H1 (cell line): Measurements from ENCODE around the gene CMC1. TPM values are rescaled to one million over a fixed set of nuclear protein-coding genes. Genes with fewer than 3 reads are reported as not detected.

Experiments
- CTCF ChIA-PET: fragments of 300-600 bp; sonication (Branson Sonifier 250); formaldehyde crosslinking; loops from one replicate; lab custom pipeline; 2021; ENCODE audit not compliant: partially characterized antibody; lab: Charles Lee
- POLR2A ChIA-PET: fragments of 300-600 bp; sonication (Branson Sonifier 250); formaldehyde crosslinking; loops from one replicate; lab custom pipeline; 2021; ENCODE audit warnings: inconsistent platforms; ENCODE audit not compliant: partially characterized antibody; lab: Charles Lee
- DNase-seq, 2 experiments: peaks; one replicate each; pipeline versions ENCODE4 v3.0.0 to v3.0.0-alpha.2; 2010 to 2022; ENCODE audit warnings: low spot score in 2 of 2, low read depth in 1 of 2, mixed read lengths in 1 of 2
- FAIRE-seq: peaks from 2 replicates; lab custom pipeline; 2011; peaks lifted over from hg19 to GRCh38; lab: Jason Lieb, UNC
- H2AFZ ChIP-seq: 2 replicates; pipeline ENCODE4 v1.8.1; 2012; ENCODE audit warnings: low read length, inconsistent platforms
- H2AK5ac ChIP-seq: 2 replicates; pipeline ENCODE4 v1.6.1; 2013; ENCODE audit warnings: low read depth, low read length
- H2BK120ac ChIP-seq: replicated peaks from 2 replicates; pipeline ENCODE3; 2013; ENCODE audit warnings: low read depth, low read length, inconsistent platforms
- H2BK12ac ChIP-seq: 2 replicates; pipeline ENCODE4 v1.6.1; 2013; ENCODE audit warnings: low read depth, low read length
- H2BK15ac ChIP-seq: 2 replicates; pipeline ENCODE4 v1.6.1; 2013; ENCODE audit warnings: low read length
- H2BK20ac ChIP-seq: 2 replicates; pipeline ENCODE4 v1.6.1; 2013; ENCODE audit warnings: low read length
- H2BK5ac ChIP-seq: 2 replicates; pipeline ENCODE4 v1.6.1; 2013; ENCODE audit warnings: low read depth, low read length
- H3K14ac ChIP-seq: 2 replicates; pipeline ENCODE4 v1.6.1; 2013; ENCODE audit warnings: inconsistent platforms; ENCODE audit not compliant: insufficient read length
- H3K18ac ChIP-seq: 2 replicates; pipeline ENCODE4 v1.6.1; 2013; ENCODE audit warnings: low read length; ENCODE audit errors: extremely low read depth
- H3K23ac ChIP-seq: 2 replicates; pipeline ENCODE4 v1.6.1; 2013; ENCODE audit warnings: inconsistent platforms; ENCODE audit not compliant: insufficient read length
- H3K23me2 ChIP-seq: 2 replicates; pipeline ENCODE4 v1.6.1; 2013; ENCODE audit warnings: low read depth, low read length
- H3K27ac ChIP-seq: 2 replicates; pipeline ENCODE4 v1.6.1; 2011; ENCODE audit warnings: low read depth, low read length, inconsistent platforms
- H3K27me3 ChIP-seq, 4 experiments: replicated peaks in 1 of 4; 1 replicate in 1 of 4; 2 replicates in 3 of 4; pipeline versions ENCODE4 v1.6.1 to v1.8.1; 2011 to 2013; ENCODE audit warnings: low read length in 3 of 4, mild to moderate bottlenecking in 3 of 4, inconsistent platforms in 2 of 4, mixed read lengths in 2 of 4, moderate library complexity in 1 of 4; ENCODE audit not compliant: control insufficient read depth in 3 of 4, insufficient read depth in 3 of 4; ENCODE audit errors: extremely low read depth in 1 of 4
- H3K36me3 ChIP-seq, 4 experiments: 2 replicates each; pipeline versions ENCODE4 v1.6.1 to v1.8.1; 2011 to 2013; ENCODE audit warnings: mild to moderate bottlenecking in 4 of 4, low read length in 3 of 4, moderate library complexity in 2 of 4, control low read depth in 1 of 4, inconsistent platforms in 1 of 4; ENCODE audit not compliant: insufficient read depth in 4 of 4, control insufficient read depth in 2 of 4
- H3K4ac ChIP-seq: replicated peaks from 2 replicates; pipeline ENCODE3; 2013; ENCODE audit warnings: low read length, low read depth, mixed read lengths, inconsistent platforms; ENCODE audit not compliant: insufficient read length
- H3K4me1 ChIP-seq, 4 experiments: replicated peaks in 1 of 4; 1 replicate in 1 of 4; 2 replicates in 3 of 4; pipeline versions ENCODE4 v1.6.1 to v1.8.1; 2011 to 2013; ENCODE audit warnings: low read length in 3 of 4, inconsistent platforms in 2 of 4, mixed read lengths in 1 of 4; ENCODE audit not compliant: insufficient read depth in 4 of 4, control insufficient read depth in 3 of 4
- H3K4me2 ChIP-seq, 2 experiments: 2 replicates each; pipeline versions ENCODE4 v1.6.1 to v1.8.1; 2011 to 2013; ENCODE audit warnings: low read depth in 2 of 2, low read length in 2 of 2, control low read depth in 1 of 2, inconsistent platforms in 1 of 2, mild to moderate bottlenecking in 1 of 2; ENCODE audit not compliant: insufficient read depth in 1 of 2
- H3K4me3 ChIP-seq, 4 experiments: fragments of 200-600, 300-600 bp in 1 of 4; sonication (generic), shearing (Covaris generic), sonication (Bioruptor Twin) in 1 of 4; 2 replicates each; pipeline versions ENCODE4 v1.5.1 to v1.8.1; 2011 to 2016; ENCODE audit warnings: low read length in 4 of 4, low read depth in 3 of 4, control low read depth in 2 of 4, inconsistent platforms in 2 of 4, mild to moderate bottlenecking in 2 of 4, mixed read lengths in 1 of 4, moderate library complexity in 1 of 4; ENCODE audit not compliant: insufficient read depth in 2 of 4; ENCODE audit errors: extremely low read depth in 1 of 4
- H3K56ac ChIP-seq: replicated peaks from 2 replicates; pipeline ENCODE3; 2013; ENCODE audit warnings: low read depth, mild to moderate bottlenecking, mixed read lengths, low read length, inconsistent platforms; ENCODE audit not compliant: insufficient read length
- H3K79me1 ChIP-seq: 2 replicates; pipeline ENCODE4 v1.6.1; 2013; ENCODE audit warnings: low read depth, low read length, control low read depth
- H3K79me2 ChIP-seq, 2 experiments: 2 replicates each; pipeline versions ENCODE4 v1.6.1 to v1.8.1; 2012 to 2013; ENCODE audit warnings: low read length in 2 of 2, mild to moderate bottlenecking in 2 of 2, inconsistent platforms in 1 of 2; ENCODE audit not compliant: insufficient read depth in 2 of 2, control insufficient read depth in 1 of 2
- H3K9ac ChIP-seq, 4 experiments: replicated peaks in 1 of 4; 1 replicate in 1 of 4; 2 replicates in 3 of 4; pipeline versions ENCODE4 v1.6.1 to v1.8.1; 2011 to 2013; ENCODE audit warnings: low read depth in 3 of 4, low read length in 3 of 4, control low read depth in 2 of 4, mild to moderate bottlenecking in 2 of 4, moderate library complexity in 2 of 4, inconsistent platforms in 1 of 4; ENCODE audit errors: extremely low read depth in 1 of 4
- H3K9me3 ChIP-seq, 2 experiments: 2 replicates each; pipeline versions ENCODE4 v1.6.1 to v1.8.1; 2012 to 2013; ENCODE audit warnings: mild to moderate bottlenecking in 2 of 2, moderate library complexity in 2 of 2, control low read depth in 1 of 2, inconsistent platforms in 1 of 2, low read depth in 1 of 2, low read length in 1 of 2, mixed read lengths in 1 of 2; ENCODE audit not compliant: insufficient read depth in 2 of 2
- H4K20me1 ChIP-seq, 2 experiments: replicated peaks in 1 of 2; 2 replicates each; pipeline versions ENCODE3 to v1.8.1; 2011 to 2013; ENCODE audit warnings: inconsistent platforms in 2 of 2, low read length in 2 of 2, mild to moderate bottlenecking in 1 of 2; ENCODE audit not compliant: insufficient read depth in 2 of 2, control insufficient read depth in 1 of 2
- H4K5ac ChIP-seq: 2 replicates; pipeline ENCODE4 v1.6.1; 2013; ENCODE audit warnings: low read length, low read depth, mixed read lengths, inconsistent platforms; ENCODE audit not compliant: insufficient read length
- H4K8ac ChIP-seq: 2 replicates; pipeline ENCODE4 v1.8.0; 2013; ENCODE audit warnings: mild to moderate bottlenecking, moderate library complexity, low read length, inconsistent platforms; ENCODE audit not compliant: insufficient read depth; ENCODE audit errors: extremely low read depth
- H4K91ac ChIP-seq: replicated peaks from 2 replicates; pipeline ENCODE3; 2013; ENCODE audit warnings: low read length, mixed read lengths, inconsistent platforms; ENCODE audit not compliant: insufficient read length
- EZH2 ChIP-seq: fragments of 200-600 bp; sonication (generic); IDR thresholded peaks from 2 replicates; pipeline ENCODE4 v1.7.1; 2012; ENCODE audit warnings: low read depth, mild to moderate bottlenecking, moderate library complexity, low read length, inconsistent platforms; ENCODE audit not compliant: severe bottlenecking
- RXRA ChIP-seq: IDR thresholded peaks from 2 replicates; pipeline ENCODE4 v1.6.1; 2011; ENCODE audit warnings: low read depth, mild to moderate bottlenecking, low read length, moderate library complexity; ENCODE audit not compliant: insufficient read depth
- SUZ12 ChIP-seq: fragments of 200-600 bp; sonication (generic); IDR thresholded peaks from 2 replicates; pipeline ENCODE4 v1.6.1; 2012; ENCODE audit warnings: mild to moderate bottlenecking, inconsistent platforms, low read length, moderate library complexity, mixed read lengths
- TAF7 ChIP-seq: optimal IDR thresholded peaks from 2 replicates; pipeline ENCODE3; 2011; ENCODE audit warnings: low read depth, mild to moderate bottlenecking, inconsistent platforms, low read length, moderate library complexity, borderline replicate concordance
- WGBS, 2 experiments: shearing (Covaris generic) in 1 of 2; methylation state at CpG; one replicate each; pipeline versions ENCODE4 v1.1.6 to v1.1.7; 2013 to 2015; ENCODE audit warnings: low lambda C conversion rate in 2 of 2, mixed read lengths in 2 of 2, inconsistent platforms in 1 of 2, low coverage in 1 of 2, missing lambda C conversion rate in 1 of 2; ENCODE audit not compliant: insufficient replicate concordance in 2 of 2, insufficient coverage in 1 of 2, insufficient read length in 1 of 2; ENCODE audit errors: extremely low coverage in 1 of 2, missing lambda C conversion rate in 1 of 2; 5-methylcytosine and 5-hydroxymethylcytosine counted together
- polyA plus RNA-seq, 7 experiments: library from polyadenylated mRNA; depleted of rRNA in 3 of 7; stranded (reverse) in 5 of 7; unstranded in 2 of 7; fragments of >200 nt in 5 of 7; fragments of 200-250 nt in 2 of 7; gene quantifications; 1 replicate in 5 of 7; 2 replicates in 1 of 7; 4 replicates in 1 of 7; pipeline versions ENCODE4 v1.2.1 to v1.2.3, GENCODE V29; 2011 to 2013; ENCODE audit warnings: missing spikeins in 2 of 7, mixed read lengths in 2 of 7
- total RNA-seq: library from RNA; stranded (reverse); fragmentation: NEBNext Ultra II Directional; extraction: Animal tissue kit (Norgen Biotek cat#: 25700); gene quantifications from 2 replicates; pipeline ENCODE4 v1.2.1, GENCODE V29; 2021

The CMC1 gene
- total and polyA plus RNA-seq, 2 of the 8 experiments (the other 6 are each of a cell fraction or from before 2014, with no cell fraction given): 11.4 to 19.4 TPM

DNA sequence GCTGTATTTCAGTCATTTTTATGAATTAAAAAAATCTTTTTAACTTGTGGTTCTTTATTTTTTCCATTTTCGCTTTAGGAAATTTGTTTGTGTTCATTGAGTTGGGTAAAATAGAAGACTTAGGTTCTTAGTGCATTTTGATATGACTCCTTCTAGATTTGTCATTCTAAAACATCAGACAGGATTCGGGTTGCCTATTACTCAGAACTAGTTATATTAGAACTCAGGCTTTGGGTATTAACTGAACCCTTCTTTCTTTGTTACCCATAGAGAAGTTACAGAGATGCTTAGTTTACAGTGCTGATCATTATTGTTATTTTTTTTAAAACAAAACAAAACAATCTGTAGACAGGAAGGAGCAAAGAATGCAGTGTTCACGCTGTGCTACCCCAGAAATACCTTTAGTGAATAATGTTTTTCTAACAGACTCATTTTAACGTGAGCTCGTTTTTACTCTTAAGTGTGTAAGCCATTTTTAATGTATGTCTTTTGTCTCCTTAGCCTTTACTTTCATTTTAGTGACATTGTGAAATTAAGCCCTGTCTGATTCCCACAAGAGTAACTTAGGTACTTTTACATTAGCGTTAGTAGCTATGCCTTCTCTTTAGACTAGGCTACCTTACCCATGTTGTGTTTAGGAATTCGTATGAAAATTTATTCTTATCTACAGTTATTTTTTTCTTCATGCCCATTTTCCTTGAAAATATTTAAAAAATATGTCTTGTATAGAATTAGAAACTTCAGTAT, 53.4 kb downstream of the CMC1 start:
- Histone ChIP-seq H2BK15ac (no peak overlapping the region), H3K18ac (no peak overlapping the region), H3K27me3 (no peaks in the 10 kb centered on the region), H4K91ac (no peak overlapping the region), H3K23ac (no peak overlapping the region), H4K20me1 (no peaks in the 10 kb centered on the region), H4K5ac (no peak overlapping the region), H3K79me2 (no peaks in the 10 kb centered on the region), H3K23me2 (no peaks in the 10 kb centered on the region), H2BK5ac (no peak overlapping the region), H3K36me3 (peaks cover 0 to 6% (median 2%) of the 10 kb centered on the region in 4 experiments; a peak in 5 of 8 replicates), H2BK12ac (no peak overlapping the region), H3K56ac (no peak overlapping the region)
- TF ChIP-seq TAF7: no peak
- TF ChIP-seq RXRA: no peak
- no peak for TF ChIP-seq EZH2
- no peak for TF ChIP-seq SUZ12
- TF ChIP-seq, all 59 proteins: peak for 0
- H3K4me3 ChIP-seq: no peak overlapping the region
- H3K79me1 ChIP-seq: no peaks in the 10 kb centered on the region
- H3K4ac ChIP-seq: no peak overlapping the region
- H3K4me2 ChIP-seq: no peak overlapping the region
- 84% methylated on average over 7 of the region's 7 CpGs; no CpG with 5 or more reads in 1 of the 2 experiments for WGBS, 2 experiments
- ChIA-PET CTCF (interaction anchor here (0.8 to 0.9 kb wide), 2 partner anchors 33 to 399 kb away, joined by 3 read pairs; no protein-coding TSS in a partner anchor), POLR2A (interaction anchor here (0.6 kb wide), 1 partner anchor 311 kb away, joined by 3 read pairs; no protein-coding TSS in a partner anchor)
- H3K9me3 ChIP-seq: peaks cover 0 to 4% of the 10 kb centered on the region in 2 experiments; a peak in 1 of 4 replicates
- FAIRE-seq (no peak), DNase-seq (no peak)
- no peak overlapping the region for H3K27ac ChIP-seq
- H2AK5ac ChIP-seq: no peak overlapping the region
- H2BK20ac ChIP-seq: no peak overlapping the region
- no peak overlapping the region for H4K8ac ChIP-seq
- H3K14ac ChIP-seq: no peak overlapping the region
- no peak overlapping the region for H2AFZ ChIP-seq
- no peaks in the 10 kb centered on the region for H3K4me1 ChIP-seq
- no peak overlapping the region for H2BK120ac ChIP-seq
- no peak overlapping the region for H3K9ac ChIP-seq
